Endothelial cell of umbilical vein (primary cell): ENCODE data around the gene BTN3A1. TPM values are rescaled to one million over a fixed set of nuclear protein-coding genes. Genes with fewer than 3 reads are reported as not detected.
"Not testable (repeated sequence)": the region's sequence is repeated elsewhere in the genome, so short reads cannot be mapped to it uniquely, and the experiment has no call there.

ENCODE experiments used
- BruUV-seq: library from RNA; stranded (reverse); fragments of 400-500 nt; replicated peaks from 2 replicates; lab custom pipeline; 2021; lab: Mats Ljungman, UMichigan
- CTCF ChIA-PET: fragments of 300-600, 350-600 bp; sonication (Branson Sonifier 250); formaldehyde crosslinking; loops from one replicate; lab custom pipeline; 2021; ENCODE audit warnings: antibody characterized with exemption, inconsistent platforms; lab: Charles Lee
- POLR2A ChIA-PET: fragments of 300-600, 350-600 bp; sonication (Branson Sonifier 250); formaldehyde crosslinking; loops from one replicate; lab custom pipeline; 2021; ENCODE audit warnings: antibody characterized with exemption, inconsistent platforms; lab: Charles Lee
- DNase-seq: peaks from one replicate; pipeline ENCODE4 v3.0.0-alpha.2; 2011; ENCODE audit warnings: low read depth, low spot score
- FAIRE-seq: peaks from 2 replicates; lab custom pipeline; 2011; peaks lifted over from hg19 to GRCh38; lab: Jason Lieb, UNC
- H2AFZ ChIP-seq: 2 replicates; pipeline ENCODE4 v1.6.0; 2012; ENCODE audit warnings: low read depth, low read length, control low read depth, inconsistent platforms
- H3K27ac ChIP-seq: 2 replicates; pipeline ENCODE4 v1.5.1; 2011; ENCODE audit warnings: low read depth, mild to moderate bottlenecking, control low read depth, low read length, moderate library complexity; ENCODE audit not compliant: insufficient read depth
- H3K27me3 ChIP-seq, 2 experiments: 2 replicates each; pipeline versions ENCODE4 v1.6.0 to v1.6.1; 2011; ENCODE audit warnings: low read length in 2 of 2, mixed read lengths in 1 of 2; ENCODE audit not compliant: control insufficient read depth in 2 of 2, insufficient read depth in 2 of 2
- H3K36me3 ChIP-seq, 2 experiments: 2 replicates in 1 of 2; 3 replicates in 1 of 2; pipeline ENCODE4 v1.5.1; 2011; ENCODE audit warnings: low read length in 2 of 2, mild to moderate bottlenecking in 1 of 2, moderate library complexity in 1 of 2; ENCODE audit not compliant: control insufficient read depth in 2 of 2, insufficient read depth in 2 of 2; ENCODE audit errors: extremely low read depth in 1 of 2
- H3K4me1 ChIP-seq: 3 replicates; pipeline ENCODE4 v1.5.1; 2011; ENCODE audit warnings: mild to moderate bottlenecking, low read length; ENCODE audit not compliant: control insufficient read depth, insufficient read depth; ENCODE audit errors: extremely low read depth
- H3K4me2 ChIP-seq: 2 replicates; pipeline ENCODE4 v1.6.1; 2011; ENCODE audit warnings: low read length, control low read depth, mixed read lengths; ENCODE audit not compliant: insufficient read depth
- H3K4me3 ChIP-seq, 3 experiments: fragments of 200-600 bp in 1 of 3; sonication (generic), shearing (Covaris generic) in 1 of 3; replicated peaks in 1 of 3; 2 replicates each; pipeline ENCODE4 v1.5.1; 2011 to 2016; ENCODE audit warnings: control low read depth in 3 of 3, low read length in 3 of 3, mild to moderate bottlenecking in 2 of 3, inconsistent platforms in 1 of 3, low read depth in 1 of 3, moderate library complexity in 1 of 3; ENCODE audit not compliant: insufficient read depth in 1 of 3
- H3K79me2 ChIP-seq: 2 replicates; pipeline ENCODE4 v1.6.0; 2012; ENCODE audit warnings: low read length, inconsistent platforms; ENCODE audit not compliant: control insufficient read depth, insufficient read depth
- H3K9ac ChIP-seq: replicated peaks from 2 replicates; pipeline ENCODE3; 2011; ENCODE audit warnings: low read length, control low read depth; ENCODE audit not compliant: insufficient read depth; ENCODE audit errors: extremely low read depth
- H3K9me1 ChIP-seq: replicated peaks from 3 replicates; pipeline ENCODE4 v1.6.0; 2011; ENCODE audit warnings: mild to moderate bottlenecking, low read length; ENCODE audit not compliant: control insufficient read depth, insufficient read depth; ENCODE audit errors: extremely low read depth
- H3K9me3 ChIP-seq: replicated peaks from 2 replicates; pipeline ENCODE4 v1.5.1; 2012; ENCODE audit warnings: low read length, inconsistent platforms; ENCODE audit not compliant: control insufficient read depth, insufficient read depth
- H4K20me1 ChIP-seq: replicated peaks from 2 replicates; pipeline ENCODE3; 2011; ENCODE audit warnings: mild to moderate bottlenecking, low read length; ENCODE audit not compliant: control insufficient read depth, insufficient read depth; ENCODE audit errors: extremely low read depth
- CTCF ChIP-seq, 2 donors: IDR thresholded peaks; 1 replicate in 1 of 2; 2 replicates in 1 of 2; pipeline ENCODE4 v1.5.1; 2011; ENCODE audit warnings: low read length in 2 of 2, mild to moderate bottlenecking in 2 of 2, moderate library complexity in 2 of 2, control low read depth in 1 of 2, inconsistent platforms in 1 of 2, low read depth in 1 of 2; ENCODE audit not compliant: insufficient read depth in 1 of 2; ENCODE audit errors: extremely low read depth in 1 of 2
- MYC ChIP-seq: IDR thresholded peaks from one replicate; pipeline ENCODE4 v1.6.1; 2011; ENCODE audit warnings: mild to moderate bottlenecking, low read depth, low read length
- dilution Hi-C: fragments of 300-500 bp; cut with MboI; formaldehyde crosslinking; loops from one replicate; pipeline ENCODE4 v1.15.0; 2019; ENCODE audit warnings: low sequenced_read_pairs; ENCODE audit not compliant: extremely low pct_ligation_motif_present
- intact Hi-C: fragments of 100-400 bp; cut with micrococcal nuclease; formaldehyde crosslinking; loops from one replicate; pipeline ENCODE4 v1.10.0; 2022
- polyA plus RNA-seq, 4 experiments: library from polyadenylated mRNA; depleted of rRNA in 3 of 4; stranded (reverse) in 3 of 4; unstranded in 1 of 4; fragments of >200 nt; gene quantifications; 2 replicates each; pipeline versions ENCODE4 v1.2.1 to v1.2.3, GENCODE V29; 2011 to 2012; ENCODE audit warnings: missing spikeins in 1 of 4
- total RNA-seq: library from RNA; stranded (reverse); gene quantifications from 2 replicates; pipeline ENCODE4 v1.2.3, GENCODE V29; 2021

BTN3A1 gene
- total and polyA plus RNA-seq, 2 donors (not counting 3 experiments of a cell fraction or from before 2014, with no cell fraction given) = 7.6 to 12.1 TPM

GRCh38 chr6:26355366-26355765, 46.7 kb upstream of the BTN3A1 start:
- Histone ChIP-seq H3K27ac (no peak overlapping the region), H3K4me2 (no peak overlapping the region), H3K36me3 (no peaks in the 10 kb centered on the region), H3K79me2 (no peaks in the 10 kb centered on the region), H3K27me3 (no peaks in the 10 kb centered on the region), H3K9me3 (no peaks in the 10 kb centered on the region), H3K4me3 (no peak overlapping the region), H3K9ac (no peak overlapping the region), H4K20me1 (no peaks in the 10 kb centered on the region), H3K9me1 (no peaks in the 10 kb centered on the region), H2AFZ (no peak overlapping the region), H3K4me1 (peaks cover 13% of the 10 kb centered on the region)
- BruUV-seq = no TSS peak
- DNase-seq (no peak), FAIRE-seq (no peak)
- intact Hi-C loops = no loop called here
- ChIA-PET CTCF (interaction anchor here (1.5 kb wide), 1 partner anchor 13 kb away, joined by 3 read pairs; no protein-coding TSS in a partner anchor), POLR2A (no interaction called here)
- TF ChIP-seq MYC = no peak
- no peak for TF ChIP-seq CTCF (IDR thresholded peaks at IDR 0.05; ENCODE audit: extremely low read depth in 1 of 2, insufficient read depth in 1 of 2, low read depth in 1 of 2, low read length in 2 of 2)
- dilution Hi-C loops = no loop called here

DNA sequence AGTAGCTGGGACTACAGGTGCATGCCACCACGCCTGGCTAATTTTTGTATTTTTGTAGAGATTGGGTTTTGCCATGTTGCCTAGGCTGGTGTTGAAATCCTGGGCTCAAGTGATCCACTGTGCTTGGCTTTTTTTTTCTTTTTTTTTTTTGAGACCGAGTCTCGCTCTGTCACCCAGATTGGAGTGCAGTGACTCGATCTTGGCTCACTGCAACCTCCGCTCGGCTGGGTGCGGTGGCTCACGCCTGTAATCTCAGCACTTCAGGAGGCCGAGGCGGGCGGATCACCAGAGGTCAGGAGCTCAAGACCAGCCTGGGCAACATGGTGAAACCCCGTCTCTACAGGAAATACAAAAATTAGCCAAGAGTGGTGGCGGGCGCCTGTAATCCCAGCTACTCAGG, 44.5 kb upstream of the BTN3A1 start:
- H3K9me1 ChIP-seq, POLR2A ChIA-PET, H4K20me1 ChIP-seq, H3K27me3 ChIP-seq, H3K4me2 ChIP-seq, BruUV-seq, H3K36me3 ChIP-seq, H3K4me3 ChIP-seq, H3K9me3 ChIP-seq, DNase-seq, H3K27ac ChIP-seq, H3K4me1 ChIP-seq, H3K79me2 ChIP-seq, FAIRE-seq, dilution Hi-C loops, H3K9ac ChIP-seq, intact Hi-C loops, H2AFZ ChIP-seq: not testable (repeated sequence)
- CTCF ChIA-PET = interaction anchor here (1.1 kb wide), 1 partner anchor 37 kb away, joined by 3 read pairs; no protein-coding TSS in a partner anchor
